Esophagus squamous epithelium (tissue), 4 donors: ENCODE results near the gene TINAGL1.

Source experiments
- CTCF ChIP-seq, 6 experiments: fragments of 450-650 bp in 4 of 6; fragments of 200-600 bp in 2 of 6; sonication (generic) in 2 of 6; IDR thresholded peaks; one replicate each; pipeline ENCODE4 v1.5.1; 2016 to 2019; ENCODE audit warnings: antibody characterized with exemption in 6 of 6, mild to moderate bottlenecking in 4 of 6, moderate library complexity in 4 of 6
- POLR2A ChIP-seq, 4 donors: fragments of 450-650 bp; IDR thresholded peaks; one replicate each; pipeline ENCODE4 v1.6.1; 2017; ENCODE audit warnings: antibody characterized with exemption in 4 of 4, mild to moderate bottlenecking in 4 of 4, moderate library complexity in 3 of 4

- TF ChIP-seq CTCF (IDR thresholded peaks at IDR 0.05) = peak in 5 of 6 experiments; percentile 41 to 58 (median 50)
- TF ChIP-seq POLR2A (IDR thresholded peaks at IDR 0.05) = no peak
Measured at GRCh38 chr1:31587720-31588423, 11.6 kb downstream of the TINAGL1 start.
